Naive thymus-derived CD4-positive, alpha-beta T cell (primary cell): ENCODE data around the gene ZBTB42. TPM values are rescaled to one million over a fixed set of nuclear protein-coding genes. Genes with fewer than 3 reads are reported as not detected.

ENCODE experiments used
- ATAC-seq: fragments of 150-1000 bp; cut with Tn5 transposase; 2 replicates; pipeline ENCODE4 v1.10.0; 2021; ENCODE audit warnings: mild to moderate bottlenecking, moderate library complexity
- CTCF ChIA-PET: fragments of 350-600 bp; sonication (Branson Sonifier 250); formaldehyde crosslinking; loops from one replicate; lab custom pipeline; 2021; ENCODE audit warnings: antibody characterized with exemption; lab: Charles Lee
- POLR2A ChIA-PET: fragments of 350-600 bp; sonication (Branson Sonifier 250); formaldehyde crosslinking; loops from one replicate; lab custom pipeline; 2021; ENCODE audit warnings: antibody characterized with exemption, inconsistent platforms; lab: Charles Lee
- DNase-seq, 9 donors: peaks; one replicate each; pipeline versions ENCODE4 v3.0.0 to v3.0.0-alpha.2; 2020 to 2022; ENCODE audit warnings: mixed read lengths in 1 of 9
- H3K27ac ChIP-seq: one replicate; pipeline ENCODE4 v1.7.0; 2013; ENCODE audit warnings: mild to moderate bottlenecking, low read depth, low read length, moderate library complexity
- H3K27me3 ChIP-seq, 2 donors: one replicate each; pipeline ENCODE4 v1.7.0; 2013; ENCODE audit warnings: low read length in 2 of 2, mild to moderate bottlenecking in 2 of 2, moderate library complexity in 2 of 2; ENCODE audit not compliant: control insufficient read depth in 2 of 2, insufficient read depth in 2 of 2
- H3K36me3 ChIP-seq, 3 experiments: 1 replicate in 2 of 3; 2 replicates in 1 of 3; pipeline ENCODE4 v1.7.0; 2013; ENCODE audit warnings: low read length in 3 of 3, mild to moderate bottlenecking in 3 of 3, moderate library complexity in 1 of 3; ENCODE audit not compliant: insufficient read depth in 3 of 3, control insufficient read depth in 2 of 3
- H3K4me1 ChIP-seq, 2 donors: one replicate each; pipeline ENCODE4 v1.7.0; 2013; ENCODE audit warnings: low read length in 2 of 2, mild to moderate bottlenecking in 2 of 2, moderate library complexity in 1 of 2; ENCODE audit not compliant: control insufficient read depth in 2 of 2, insufficient read depth in 2 of 2
- H3K4me3 ChIP-seq: 2 replicates; pipeline ENCODE4 v1.7.0; 2013; ENCODE audit warnings: mild to moderate bottlenecking, low read length
- H3K9me3 ChIP-seq, 3 experiments: 1 replicate in 2 of 3; 2 replicates in 1 of 3; pipeline ENCODE4 v1.7.0; 2013; ENCODE audit warnings: low read length in 3 of 3; ENCODE audit not compliant: control insufficient read depth in 2 of 3
- H3K27ac Mint-ChIP-seq, 9 donors: one replicate each; pipeline ENCODE4 v1.8.0; 2020 to 2022; ENCODE audit warnings: mixed read lengths in 9 of 9, mild to moderate bottlenecking in 8 of 9, moderate library complexity in 5 of 9, inconsistent platforms in 2 of 9
- H3K27me3 Mint-ChIP-seq, 5 donors: one replicate each; pipeline ENCODE4 v1.8.0; 2021 to 2022; ENCODE audit warnings: mixed read lengths in 5 of 5, mild to moderate bottlenecking in 1 of 5
- H3K36me3 Mint-ChIP-seq, 5 donors: one replicate each; pipeline ENCODE4 v1.8.0; 2020 to 2022; ENCODE audit warnings: mixed read lengths in 5 of 5, mild to moderate bottlenecking in 3 of 5, inconsistent platforms in 1 of 5
- H3K4me1 Mint-ChIP-seq, 7 donors: one replicate each; pipeline ENCODE4 v1.8.0; 2020 to 2022; ENCODE audit warnings: mixed read lengths in 7 of 7, mild to moderate bottlenecking in 3 of 7, inconsistent platforms in 1 of 7
- H3K4me3 Mint-ChIP-seq, 10 donors: one replicate each; pipeline ENCODE4 v1.8.0; 2020 to 2022; ENCODE audit warnings: mild to moderate bottlenecking in 10 of 10, mixed read lengths in 10 of 10, moderate library complexity in 6 of 10, inconsistent platforms in 2 of 10
- H3K9me3 Mint-ChIP-seq, 11 donors: one replicate each; pipeline ENCODE4 v1.8.0; 2020 to 2022; ENCODE audit warnings: mixed read lengths in 11 of 11, mild to moderate bottlenecking in 4 of 11, inconsistent platforms in 1 of 11, moderate library complexity in 1 of 11
- intact Hi-C, 2 donors: fragments of 100-400 bp; cut with micrococcal nuclease; formaldehyde crosslinking; loops; one replicate each; pipeline ENCODE4 v1.15.1; 2023
- polyA plus RNA-seq, 2 donors: library from polyadenylated mRNA; unstranded; fragments of 300-500 nt; fragmentation: Illumina TruSeq; gene quantifications; one replicate each; pipeline ENCODE4 v1.2.3, GENCODE V29; 2021
- total RNA-seq, 6 experiments: library from RNA in 5 of 6; stranded (reverse) in 5 of 6; gene quantifications; 1 replicate in 5 of 6; 2 replicates in 1 of 6; pipeline ENCODE4 v1.2.3 and lab custom pipeline; 2021 to 2026

ZBTB42 gene
- total and polyA plus RNA-seq, 7 experiments from 2014 or later: 2.1 to 11.3 (median 3.9) TPM

- Histone ChIP-seq H3K27me3 (no peaks in the 10 kb centered on the region), H3K4me1 (peaks cover 5 to 9% of the 10 kb centered on the region in 2 donors), H3K4me3 (no peak overlapping the region), H3K27ac (no peak overlapping the region), H3K9me3 (no peaks in the 10 kb centered on the region), H3K36me3 (no peaks in the 10 kb centered on the region)
- Mint-ChIP-seq H3K4me3 (no peak overlapping the region), H3K27me3 (peaks cover 0 to 4% (median 0%) of the 10 kb centered on the region in 5 donors), H3K27ac (no peak overlapping the region), H3K4me1 (peaks cover 7 to 24% (median 12%) of the 10 kb centered on the region in 7 donors), H3K9me3 (peaks cover 0 to 2% (median 0%) of the 10 kb centered on the region in 11 donors), H3K36me3 (peaks cover 0 to 9% (median 0%) of the 10 kb centered on the region in 5 donors)
- ATAC-seq (no peak), DNase-seq (no peak)
- intact Hi-C loops: no loop called here
- ChIA-PET CTCF (no interaction called here), POLR2A (interaction anchor here (0.7 to 4.0 kb wide), 4 partner anchors 15 to 49 kb away, joined by 3 to 13 read pairs (median 4); partner anchors contain the start of gene ZBTB42)
These were observed 18.5 kb downstream of the ZBTB42 start for GRCh38 chr14:104819361-104819781.

GRCh38 chr14:104820669-104821228, 19.8 kb downstream of the ZBTB42 start:
- intact Hi-C loops: no loop called here
- Mint-ChIP-seq H3K27ac (no peak overlapping the region), H3K9me3 (peaks cover 0 to 8% (median 0%) of the 10 kb centered on the region in 11 donors), H3K4me3 (no peak overlapping the region), H3K36me3 (peaks cover 0 to 14% (median 0%) of the 10 kb centered on the region in 5 donors), H3K4me1 (peaks cover 9 to 30% (median 20%) of the 10 kb centered on the region in 7 donors), H3K27me3 (peaks cover 0 to 16% (median 0%) of the 10 kb centered on the region in 5 donors)
- no peak overlapping the region for H3K4me3 ChIP-seq
- no peaks in the 10 kb centered on the region for H3K36me3 ChIP-seq
- DNase-seq (no peak), ATAC-seq (no peak)
- no peaks in the 10 kb centered on the region for H3K27me3 ChIP-seq
- peaks cover 8 to 10% of the 10 kb centered on the region in 2 donors for H3K4me1 ChIP-seq
- no peaks in the 10 kb centered on the region for H3K9me3 ChIP-seq
- ChIA-PET POLR2A (interaction anchor here (0.8 to 4.0 kb wide), 3 partner anchors 9 to 24 kb away, joined by 3 to 13 read pairs (median 3); partner anchors contain the start of gene ZBTB42), CTCF (interaction anchor here (0.6 kb wide), 1 partner anchor 87 kb away, joined by 3 read pairs; no protein-coding TSS in a partner anchor)
- no peak overlapping the region for H3K27ac ChIP-seq

- no peak for ATAC-seq
- ChIA-PET CTCF (interaction anchor here (1.0 kb wide), 1 partner anchor 53 kb away, joined by 5 read pairs; no protein-coding TSS in a partner anchor), POLR2A (interaction anchor here (0.8 to 4.0 kb wide), 3 partner anchors 9 to 24 kb away, joined by 3 to 13 read pairs (median 3); partner anchors contain the start of gene ZBTB42)
- H3K9me3 ChIP-seq: no peaks in the 10 kb centered on the region
- H3K4me3 ChIP-seq: no peak overlapping the region
- no peaks in the 10 kb centered on the region for H3K27me3 ChIP-seq
- no peak overlapping the region for H3K27ac ChIP-seq
- Mint-ChIP-seq H3K4me3 (peak overlapping the region in 1 of 10 donors; percentile 18), H3K27ac (no peak overlapping the region), H3K27me3 (peaks cover 0 to 18% (median 0%) of the 10 kb centered on the region in 5 donors), H3K36me3 (peaks cover 0 to 14% (median 0%) of the 10 kb centered on the region in 5 donors), H3K9me3 (peaks cover 0 to 8% (median 0%) of the 10 kb centered on the region in 11 donors), H3K4me1 (peaks cover 12 to 31% (median 21%) of the 10 kb centered on the region in 7 donors)
- intact Hi-C loops: no loop called here
- H3K4me1 ChIP-seq: peaks cover 10 to 12% of the 10 kb centered on the region in 2 donors
- no peak for DNase-seq
- H3K36me3 ChIP-seq: no peaks in the 10 kb centered on the region
These were observed 20.5 kb downstream of the ZBTB42 start for GRCh38 chr14:104821229-104821945.

DNA sequence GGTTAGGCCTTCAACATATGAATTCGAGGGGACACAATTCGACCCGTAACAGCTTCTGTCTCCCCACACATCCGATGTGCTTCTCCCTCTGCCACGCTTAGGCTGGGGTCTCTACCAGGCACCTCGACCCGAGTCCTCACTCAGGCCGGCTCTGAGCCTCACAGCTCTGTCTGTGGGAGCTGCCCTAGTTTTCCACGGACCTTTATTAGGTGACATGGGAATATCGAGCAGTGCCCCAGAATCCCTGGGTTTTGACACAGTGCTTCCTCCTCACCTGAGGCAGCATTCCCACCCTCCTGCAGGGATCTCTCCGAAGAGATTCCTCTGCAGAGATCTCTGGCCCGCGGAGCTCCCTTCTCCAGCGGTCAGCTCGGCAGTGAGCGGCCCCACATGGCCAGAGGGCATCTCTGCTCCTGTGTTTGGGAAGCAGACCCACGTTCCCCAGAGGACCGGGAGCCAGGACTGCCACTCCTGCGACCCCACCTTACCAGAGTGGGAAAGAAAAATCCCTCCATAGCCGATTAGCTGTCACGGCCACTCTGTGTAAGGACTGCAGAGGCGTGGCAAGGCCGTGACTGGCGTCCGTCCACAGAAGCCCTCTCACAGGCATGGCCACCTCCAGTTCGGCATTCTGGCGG, 21.2 kb downstream of the ZBTB42 start:
- Mint-ChIP-seq H3K27ac (no peak overlapping the region), H3K4me1 (peaks cover 10 to 26% (median 16%) of the 10 kb centered on the region in 7 donors), H3K9me3 (peaks cover 0 to 8% (median 0%) of the 10 kb centered on the region in 11 donors), H3K36me3 (peaks cover 0 to 14% (median 0%) of the 10 kb centered on the region in 5 donors), H3K4me3 (peak overlapping the region in 1 of 10 donors; percentile 18), H3K27me3 (peaks cover 0 to 20% (median 0%) of the 10 kb centered on the region in 5 donors)
- Histone ChIP-seq H3K4me1 (peaks cover 5 to 7% of the 10 kb centered on the region in 2 donors), H3K4me3 (no peak overlapping the region), H3K9me3 (no peaks in the 10 kb centered on the region), H3K27ac (no peak overlapping the region), H3K36me3 (no peaks in the 10 kb centered on the region), H3K27me3 (no peaks in the 10 kb centered on the region)
- ATAC-seq: no peak
- CTCF ChIA-PET: interaction anchor here (1.0 kb wide), 1 partner anchor 53 kb away, joined by 5 read pairs; no protein-coding TSS in a partner anchor
- no peak for DNase-seq
- POLR2A ChIA-PET: interaction anchor here (1.0 kb wide), 1 partner anchor 25 kb away, joined by 3 read pairs; no protein-coding TSS in a partner anchor
- intact Hi-C loops: no loop called here

DNA sequence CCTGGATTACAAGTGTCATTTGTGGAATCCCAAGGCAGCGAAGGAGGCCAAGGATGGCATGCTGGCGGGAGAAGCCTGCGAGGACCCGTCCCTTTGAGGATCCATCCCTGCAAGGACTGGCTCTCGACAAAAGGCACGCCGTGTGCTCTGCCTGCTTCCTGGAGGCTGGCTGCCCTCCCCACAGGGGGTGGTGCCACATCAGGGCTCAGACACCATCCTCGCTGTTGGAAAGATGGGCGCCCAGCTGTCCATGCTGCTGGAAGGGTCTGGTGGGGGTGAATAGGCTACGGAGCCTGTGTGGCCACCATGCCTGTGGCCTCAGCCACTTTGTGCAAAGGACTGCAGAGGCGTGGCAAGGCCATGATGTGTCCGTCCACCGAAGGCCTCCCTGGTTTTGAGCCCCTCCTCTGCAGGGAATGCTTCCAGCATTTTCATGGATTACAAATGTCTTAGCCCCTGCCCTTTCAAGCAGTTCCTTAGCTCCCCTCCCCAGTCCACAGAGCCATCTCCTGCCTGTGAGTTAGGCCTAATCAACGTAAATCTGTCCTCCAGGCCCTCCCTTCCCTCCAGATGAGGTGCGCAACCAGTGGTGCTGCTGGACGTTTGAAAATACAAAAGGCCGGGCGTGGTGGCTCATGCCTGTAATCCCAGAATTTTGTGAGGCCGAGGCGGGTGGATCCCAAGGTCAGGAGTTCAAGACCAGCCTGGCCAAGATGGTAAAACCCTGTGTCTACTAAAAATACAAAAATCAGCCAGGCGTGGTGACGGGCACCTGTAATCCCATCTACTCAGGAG, 22.1 kb downstream of the ZBTB42 start:
- Histone ChIP-seq H3K4me3 (no peak overlapping the region), H3K27me3 (no peaks in the 10 kb centered on the region), H3K4me1 (peaks cover 10 to 12% of the 10 kb centered on the region in 2 donors), H3K36me3 (no peaks in the 10 kb centered on the region), H3K9me3 (no peaks in the 10 kb centered on the region), H3K27ac (no peak overlapping the region)
- no peak for DNase-seq
- Mint-ChIP-seq H3K4me3 (no peak overlapping the region), H3K9me3 (peaks cover 0 to 8% (median 0%) of the 10 kb centered on the region in 11 donors), H3K27me3 (peaks cover 0 to 30% (median 0%) of the 10 kb centered on the region in 5 donors), H3K4me1 (peaks cover 12 to 30% (median 15%) of the 10 kb centered on the region in 7 donors), H3K27ac (no peak overlapping the region), H3K36me3 (peaks cover 0 to 11% (median 0%) of the 10 kb centered on the region in 5 donors)
- no peak for ATAC-seq
- ChIA-PET POLR2A (no interaction called here), CTCF (interaction anchor here (0.6 kb wide), 1 partner anchor 252 kb away, joined by 3 read pairs; no protein-coding TSS in a partner anchor)
- intact Hi-C loops: no loop called here
